ENCODE results near the gene SEMA5A.
"Not testable (repeated sequence)": the region's sequence is repeated elsewhere in the genome, so short reads cannot be mapped to it uniquely, and the experiment has no call there.

Gene SEMA5A

GRCh38 chr5:9390113-9390512 lies 155.8 kb downstream of the SEMA5A start:
- no peak for DNase-seq

GRCh38 chr5:9388941-9389674 lies 156.8 kb downstream of the SEMA5A start:
- no peak for DNase-seq

- peak in 1 of 2 experiments; percentile 5 for DNase-seq
Measured at GRCh38 chr5:9387879-9388278, 158.0 kb downstream of the SEMA5A start.

GRCh38 chr5:9386945-9387344 lies 158.9 kb downstream of the SEMA5A start:
- no peak for DNase-seq

GRCh38 chr5:9382522-9382921 lies 163.4 kb downstream of the SEMA5A start:
- no peak for DNase-seq

- no peak for DNase-seq
Measured at GRCh38 chr5:9381464-9381863, 164.4 kb downstream of the SEMA5A start.

- DNase-seq: no peak
Measured at GRCh38 chr5:9380109-9380508, 165.8 kb downstream of the SEMA5A start.

- DNase-seq: no peak
Measured at GRCh38 chr5:9376363-9377117, 169.3 kb downstream of the SEMA5A start.

GRCh38 chr5:9375756-9376155 lies 170.1 kb downstream of the SEMA5A start:
- DNase-seq: no peak

- no peak for DNase-seq
Measured at GRCh38 chr5:9374025-9374424, 171.8 kb downstream of the SEMA5A start.

GRCh38 chr5:9373571-9373970 lies 172.3 kb downstream of the SEMA5A start:
- no peak for DNase-seq

- no peak for DNase-seq
Measured at GRCh38 chr5:9370256-9370655, 175.6 kb downstream of the SEMA5A start.

GRCh38 chr5:9365512-9365911 lies 180.4 kb downstream of the SEMA5A start:
- peak in 1 of 2 experiments; percentile 4 for DNase-seq

GRCh38 chr5:9363449-9363848 lies 182.4 kb downstream of the SEMA5A start:
- DNase-seq: no peak

GRCh38 chr5:9363026-9363425 lies 182.8 kb downstream of the SEMA5A start:
- no peak for DNase-seq

- no peak for DNase-seq
Measured at GRCh38 chr5:9362600-9362999, 183.3 kb downstream of the SEMA5A start.

GRCh38 chr5:9361835-9362234 lies 184.0 kb downstream of the SEMA5A start:
- peak; percentile 39 to 74 for DNase-seq

- DNase-seq: peak; percentile 27 to 47
Measured at GRCh38 chr5:9358961-9359685, 186.8 kb downstream of the SEMA5A start.

GRCh38 chr5:9356351-9356825 lies 189.5 kb downstream of the SEMA5A start:
- no peak for DNase-seq

GRCh38 chr5:9354336-9355081 lies 191.4 kb downstream of the SEMA5A start:
- no peak for DNase-seq

- not testable (repeated sequence) for DNase-seq
Measured at GRCh38 chr5:9353048-9353447, 192.8 kb downstream of the SEMA5A start.

GRCh38 chr5:9351546-9351945 lies 194.3 kb downstream of the SEMA5A start:
- DNase-seq: no peak

- DNase-seq: no peak
Measured at GRCh38 chr5:9350301-9350797, 195.5 kb downstream of the SEMA5A start.

All from SW 1271 (cell line).